Caki2 (cell line): Measurements from ENCODE around the gene CD2AP. TPM values are rescaled to one million over a fixed set of nuclear protein-coding genes. Genes with fewer than 3 reads are reported as not detected.

Experiments
- DNase-seq: peaks from one replicate; pipeline ENCODE4 v3.0.0-alpha.2; 2015; ENCODE audit warnings: low read depth
- in situ Hi-C: cut with HindIII; loops from 2 replicates; pipeline ENCODE4 v1.10.0; 2016; ENCODE audit warnings: low sequenced_read_pairs, low pct_unique_long_range_greater_than_20kb, mixed read lengths
- total RNA-seq: library from RNA; depleted of rRNA; stranded (reverse); fragments of >200 nt; shearing (Covaris generic); gene quantifications from 2 replicates; pipeline ENCODE4 v1.2.3, GENCODE V29; 2014; ENCODE audit warnings: low replicate concordance; rRNA removed

CD2AP gene
- total RNA-seq, 1 experiment from 2014 or later: 53.2 TPM

GRCh38 chr6:47650553-47651432 lies 173.2 kb downstream of the CD2AP start:
- no peak for DNase-seq
- in situ Hi-C loops: no loop called here

- DNase-seq: peak; percentile 74
- in situ Hi-C loops: no loop called here
Measured at GRCh38 chr6:47651505-47651944, 173.9 kb downstream of the CD2AP start.

GRCh38 chr6:47653706-47654105 lies 176.1 kb downstream of the CD2AP start:
- in situ Hi-C loops: no loop called here
- no peak for DNase-seq

- in situ Hi-C loops: no loop called here
- DNase-seq: no peak
Measured at GRCh38 chr6:47654255-47654654, 176.7 kb downstream of the CD2AP start.

- in situ Hi-C loops: no loop called here
- DNase-seq: peak; percentile 76
Measured at GRCh38 chr6:47655719-47656595, 178.4 kb downstream of the CD2AP start.

- DNase-seq: no peak
- in situ Hi-C loops: no loop called here
Measured at GRCh38 chr6:47661960-47662359, 184.4 kb downstream of the CD2AP start.

GRCh38 chr6:47663462-47664216 lies 186.1 kb downstream of the CD2AP start:
- in situ Hi-C loops: no loop called here
- DNase-seq: peak; percentile 28

- no peak for DNase-seq
- in situ Hi-C loops: no loop called here
Measured at GRCh38 chr6:47665112-47665511, 187.5 kb downstream of the CD2AP start.

GRCh38 chr6:47669684-47670513 lies 192.3 kb downstream of the CD2AP start:
- DNase-seq: peak; percentile 94
- in situ Hi-C loops: no loop called here

GRCh38 chr6:47670851-47671250 lies 193.3 kb downstream of the CD2AP start:
- in situ Hi-C loops: no loop called here

GRCh38 chr6:47671777-47672176 lies 194.2 kb downstream of the CD2AP start:
- no peak for DNase-seq
- in situ Hi-C loops: no loop called here

More at GRCh38 chr6:47670851-47671250, 193.3 kb downstream of the CD2AP start:
- no peak for DNase-seq

- DNase-seq: no peak
- in situ Hi-C loops: no loop called here
Measured at GRCh38 chr6:47672816-47673215, 195.2 kb downstream of the CD2AP start.

- in situ Hi-C loops: no loop called here
- no peak for DNase-seq
Measured at GRCh38 chr6:47674673-47675072, 197.1 kb downstream of the CD2AP start.

Other genes with a start within 250 kb of the CD2AP start
- gene TNFRSF21, start 167.9 kb upstream of the CD2AP start, total RNA-seq: 13.1 and 13.5 TPM in 2 replicates
- gene ADGRF4, start 220.8 kb downstream of the CD2AP start, total RNA-seq: 3.9 and 6.5 TPM in 2 replicates